Fibroblast of pulmonary artery (primary cell): ENCODE measurements around the gene FRAS1.

Experiments used
- DNase-seq: peaks from one replicate; pipeline ENCODE4 v3.0.0-alpha.2; 2010; ENCODE audit warnings: low read depth
- H3K4me3 ChIP-seq: replicated peaks from 2 replicates; pipeline ENCODE4 v1.5.1; 2011; ENCODE audit warnings: low read depth, mild to moderate bottlenecking, control low read depth, low read length, moderate library complexity
- CTCF ChIP-seq: IDR thresholded peaks from 2 replicates; pipeline ENCODE4 v1.5.1; 2011; ENCODE audit warnings: mild to moderate bottlenecking, control low read depth, low read length, inconsistent platforms; ENCODE audit errors: missing control alignments

The FRAS1 gene

DNA sequence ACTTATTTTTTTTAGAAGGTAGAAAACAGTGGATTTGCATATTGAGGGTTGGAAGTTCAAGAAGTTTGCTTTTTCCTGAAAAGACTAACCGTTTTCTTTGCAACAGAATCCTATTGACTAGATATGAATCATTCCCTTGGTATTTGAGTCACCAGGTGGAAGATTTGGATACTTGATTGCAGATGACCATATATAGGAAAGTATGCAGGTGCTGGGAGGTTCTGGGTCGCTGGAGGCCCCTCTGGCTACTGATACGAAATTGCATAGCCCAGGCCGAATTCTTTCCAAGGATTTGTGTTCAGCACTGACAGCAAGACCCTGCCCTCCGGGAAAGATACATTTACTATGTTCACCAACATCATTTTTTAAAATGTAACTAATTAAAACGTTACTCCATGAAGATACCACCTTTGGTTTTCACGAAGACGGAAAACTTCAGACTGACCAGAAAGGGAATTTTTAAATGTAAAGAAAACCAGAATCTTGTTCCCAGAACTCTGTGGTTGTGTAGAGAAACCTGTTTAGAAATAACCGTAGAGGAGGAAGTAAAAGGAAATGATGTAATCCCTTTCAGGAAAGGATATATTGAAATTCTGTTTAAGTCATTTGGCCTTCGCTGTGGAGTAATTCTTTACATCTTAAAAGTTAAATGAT lies 495.4 kb downstream of the FRAS1 start:
- TF ChIP-seq CTCF: no peak
- peak; percentile 34 for DNase-seq

DNA sequence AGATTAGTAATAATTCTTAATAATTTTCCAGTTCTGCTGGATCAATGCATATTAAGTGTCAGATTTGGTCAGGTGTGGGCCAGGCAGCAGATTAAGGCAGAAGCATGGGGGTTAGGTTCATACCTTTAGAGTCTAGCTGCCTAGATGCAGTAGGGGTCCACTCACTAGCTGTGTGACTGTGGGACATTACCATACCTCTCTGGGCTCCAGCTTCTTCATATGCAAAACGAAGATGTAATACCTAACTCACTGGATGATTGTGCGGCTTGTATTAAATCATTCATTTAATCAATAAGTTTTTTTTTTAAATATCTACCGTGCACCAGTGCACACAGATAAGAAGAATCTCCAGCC lies 495.9 kb downstream of the FRAS1 start:
- no peak for TF ChIP-seq CTCF
- DNase-seq: no peak
- H3K4me3 ChIP-seq: no peak overlapping the region

More for the DNA sequence above, 495.4 kb downstream of the FRAS1 start:
- H3K4me3 ChIP-seq: peak overlapping the region; percentile 56

- no peak for TF ChIP-seq CTCF
- peak; percentile 42 for DNase-seq
- H3K4me3 ChIP-seq: no peak overlapping the region
Measured at GRCh38 chr4:78553529-78554060, 496.5 kb downstream of the FRAS1 start.

DNA sequence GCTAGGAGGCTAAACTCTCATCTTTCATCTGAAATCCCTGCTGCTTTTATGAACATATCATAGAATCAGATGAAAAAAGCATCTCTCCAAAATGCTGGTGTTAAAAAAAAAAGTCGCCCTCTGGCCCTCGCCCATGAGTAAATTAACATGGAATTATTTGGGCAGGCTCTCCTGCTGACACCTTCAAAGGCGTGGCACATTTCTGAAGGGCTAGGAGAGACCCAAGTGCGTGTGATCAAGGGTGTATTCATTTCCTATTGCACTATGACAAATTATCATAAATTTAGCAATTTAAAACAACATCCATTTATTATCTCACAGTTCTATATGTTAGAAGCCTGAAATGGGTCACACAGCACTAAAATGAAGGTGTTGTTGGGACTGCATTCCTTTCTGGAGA lies 499.5 kb downstream of the FRAS1 start:
- no peak for TF ChIP-seq CTCF
- DNase-seq: no peak
- no peak overlapping the region for H3K4me3 ChIP-seq

DNA sequence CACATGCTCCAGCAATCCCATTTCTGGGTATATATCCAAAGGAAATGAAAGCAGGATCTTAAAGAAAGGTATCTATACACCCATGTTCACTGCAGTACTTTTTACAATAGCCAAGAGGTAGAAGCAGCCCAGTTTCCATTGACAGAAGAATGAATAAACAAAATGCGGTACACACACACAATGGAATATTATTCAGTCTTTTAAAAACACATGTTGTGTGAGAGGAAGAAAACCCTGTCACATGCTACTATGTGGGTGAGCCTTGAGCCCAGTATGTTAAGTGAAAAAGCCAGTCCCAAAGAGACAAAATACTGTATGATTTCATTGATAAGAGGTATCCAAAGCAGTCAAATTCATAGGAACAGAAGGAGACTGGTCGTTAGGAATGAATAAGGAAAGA lies 500.7 kb downstream of the FRAS1 start:
- no peak for DNase-seq
- no peak overlapping the region for H3K4me3 ChIP-seq
- TF ChIP-seq CTCF: no peak

GRCh38 chr4:78558410-78558809 lies 501.3 kb downstream of the FRAS1 start:
- DNase-seq: peak; percentile 80
- no peak for TF ChIP-seq CTCF
- H3K4me3 ChIP-seq: no peak overlapping the region
